ENCODE results near the gene KLHL41. TPM values are rescaled to one million over a fixed set of nuclear protein-coding genes. Genes with fewer than 3 reads are reported as not detected.

KLHL41 gene
- 0.18 TPM for total RNA-seq

- DNase-seq (ENCODE audit: low spot score) (no peak), ATAC-seq (no peak)
Measured at GRCh38 chr2:169509298-169509885, at the start of gene KLHL41. TSS of gene KLHL41 (plus strand) at chr2:169509702. CDS start at chr2:169509779, 77 bp downstream.

GRCh38 chr2:169461143-169461542 is 48.4 kb upstream of the KLHL41 start:
- DNase-seq (ENCODE audit: low spot score), result no peak
- no peak for ATAC-seq

GRCh38 chr2:169462896-169463695 is 46.4 kb upstream of the KLHL41 start:
- no peak for DNase-seq (ENCODE audit: low spot score)
- ATAC-seq, result no peak

- no peak for DNase-seq (ENCODE audit: low spot score)
- ATAC-seq, result no peak
Measured at GRCh38 chr2:169464466-169464865, 45.0 kb upstream of the KLHL41 start.

GRCh38 chr2:169464882-169465281 is 44.6 kb upstream of the KLHL41 start:
- no peak for ATAC-seq
- DNase-seq (ENCODE audit: low spot score), result no peak

GRCh38 chr2:169468841-169469240 is 40.7 kb upstream of the KLHL41 start:
- DNase-seq (ENCODE audit: low spot score) (no peak), ATAC-seq (no peak)

- no peak for DNase-seq (ENCODE audit: low spot score)
Measured at GRCh38 chr2:169469952-169470572, 39.4 kb upstream of the KLHL41 start.

GRCh38 chr2:169472249-169472648 is 37.3 kb upstream of the KLHL41 start:
- ATAC-seq (no peak), DNase-seq (ENCODE audit: low spot score) (no peak)

More at GRCh38 chr2:169469952-169470572, 39.4 kb upstream of the KLHL41 start:
- ATAC-seq, result no peak

GRCh38 chr2:169476459-169476858 is 33.0 kb upstream of the KLHL41 start:
- ATAC-seq (no peak), DNase-seq (ENCODE audit: low spot score) (no peak)

GRCh38 chr2:169478339-169478738 is 31.2 kb upstream of the KLHL41 start:
- peak; percentile 5 for ATAC-seq

GRCh38 chr2:169478745-169479256 is 30.7 kb upstream of the KLHL41 start:
- ATAC-seq (no peak), DNase-seq (ENCODE audit: low spot score) (no peak)

More at GRCh38 chr2:169478339-169478738, 31.2 kb upstream of the KLHL41 start:
- DNase-seq (ENCODE audit: low spot score), result no peak

- DNase-seq (ENCODE audit: low spot score) (peak; percentile 85), ATAC-seq (peak; percentile 92)
Measured at GRCh38 chr2:169479257-169480078, 30.0 kb upstream of the KLHL41 start, which contains the start of gene BBS5. TSS of gene BBS5 (plus strand) at chr2:169479494. CDS start at chr2:169479554, 60 bp downstream.

GRCh38 chr2:169480079-169480465 is 29.4 kb upstream of the KLHL41 start:
- no peak for DNase-seq (ENCODE audit: low spot score)
- ATAC-seq, result no peak

- DNase-seq (ENCODE audit: low spot score), result no peak
- ATAC-seq, result no peak
Measured at GRCh38 chr2:169485650-169486138, 23.8 kb upstream of the KLHL41 start.

- DNase-seq (ENCODE audit: low spot score) (no peak), ATAC-seq (no peak)
Measured at GRCh38 chr2:169486487-169486886, 23.0 kb upstream of the KLHL41 start.

GRCh38 chr2:169490834-169491233 is 18.7 kb upstream of the KLHL41 start:
- no peak for ATAC-seq
- no peak for DNase-seq (ENCODE audit: low spot score)

- ATAC-seq (no peak), DNase-seq (ENCODE audit: low spot score) (no peak)
Measured at GRCh38 chr2:169491378-169491777, 18.1 kb upstream of the KLHL41 start.

GRCh38 chr2:169493360-169493759 is 16.1 kb upstream of the KLHL41 start:
- ATAC-seq (peak; percentile 78), DNase-seq (ENCODE audit: low spot score) (no peak)

GRCh38 chr2:169495310-169495928 is 14.1 kb upstream of the KLHL41 start:
- DNase-seq (ENCODE audit: low spot score), result no peak
- no peak for ATAC-seq

- ATAC-seq, result no peak
- DNase-seq (ENCODE audit: low spot score), result no peak
Measured at GRCh38 chr2:169504651-169505050, 4.9 kb upstream of the KLHL41 start.
